HepG2 (cell line): ENCODE data around the gene CELF5. TPM values are rescaled to one million over a fixed set of nuclear protein-coding genes. Genes with fewer than 3 reads are reported as not detected.
A peak's percentile ranks its signal among the peaks of the same experiment; 100 is the strongest.

Experiments used
- ATAC-seq: fragments of 200-7000 bp; cut with Tn5 transposase; 3 replicates; pipeline ENCODE4 v1.9.1; 2020; ENCODE audit warnings: mild to moderate bottlenecking, moderate library complexity
- BruUV-seq: library from RNA; stranded (reverse); fragments of 400-500 nt; replicated peaks from 2 replicates; lab custom pipeline; 2021; lab: Mats Ljungman, UMichigan
- CTCF ChIA-PET: fragments of 300-600 bp; formaldehyde crosslinking; extraction: SDS; loops from one replicate; lab custom pipeline; 2021; ENCODE audit warnings: low total read pairs, inconsistent platforms, low intra/inter-chr PET ratio; lab: Yijun Ruan, JAX
- POLR2A ChIA-PET: fragments of 350-600 bp; sonication (Branson Sonifier 250); formaldehyde crosslinking; loops from one replicate; lab custom pipeline; 2020; ENCODE audit warnings: antibody characterized with exemption, inconsistent platforms; lab: Yijun Ruan, JAX
- DNase-seq: peaks from one replicate; pipeline ENCODE4 v3.0.0-alpha.2; 2015; ENCODE audit warnings: low spot score
- FAIRE-seq: peaks from 3 replicates; lab custom pipeline; 2011; peaks lifted over from hg19 to GRCh38; lab: Jason Lieb, UNC
- H2AFZ ChIP-seq: one replicate; pipeline ENCODE4 v1.6.1; 2011; ENCODE audit warnings: low read length, inconsistent platforms
- H3K27ac ChIP-seq: fragments of 300-600 bp; 3 replicates; pipeline ENCODE4 v1.8.0; 2011; ENCODE audit warnings: mixed run types, mild to moderate bottlenecking, mixed read lengths, low read length, inconsistent platforms; ENCODE audit not compliant: insufficient read depth; ENCODE audit errors: extremely low read length
- H3K27me3 ChIP-seq, 2 experiments: fragments of 200-600 bp in 1 of 2; 2 replicates in 1 of 2; 3 replicates in 1 of 2; pipeline versions ENCODE4 v1.6.0 to v1.8.0; 2011; ENCODE audit warnings: low read length in 2 of 2, mild to moderate bottlenecking in 2 of 2, moderate library complexity in 2 of 2, inconsistent platforms in 1 of 2; ENCODE audit not compliant: insufficient read depth in 2 of 2, control insufficient read depth in 1 of 2
- H3K36me3 ChIP-seq, 2 experiments: fragments of 200-600 bp in 1 of 2; replicated peaks in 1 of 2; 2 replicates in 1 of 2; 3 replicates in 1 of 2; pipeline versions ENCODE4 v1.5.1 to v1.8.0; 2011; ENCODE audit warnings: low read length in 2 of 2, inconsistent platforms in 1 of 2; ENCODE audit not compliant: insufficient read depth in 2 of 2, control insufficient read depth in 1 of 2
- H3K4me1 ChIP-seq: 2 replicates; pipeline ENCODE4 v1.5.1; 2012; ENCODE audit warnings: low read length, inconsistent platforms; ENCODE audit not compliant: insufficient read depth
- H3K4me2 ChIP-seq: 2 replicates; pipeline ENCODE4 v1.6.0; 2011; ENCODE audit warnings: low read depth, low read length, inconsistent platforms
- H3K4me3 ChIP-seq, 3 experiments: fragments of 200-600 bp in 1 of 3; sonication (generic), shearing (Covaris generic) in 1 of 3; replicated peaks in 1 of 3; 2 replicates each; pipeline ENCODE4 v1.5.1; 2011 to 2016; ENCODE audit warnings: low read length in 3 of 3, inconsistent platforms in 2 of 3, low read depth in 2 of 3, mild to moderate bottlenecking in 2 of 3, control low read depth in 1 of 3, mixed read lengths in 1 of 3; ENCODE audit not compliant: insufficient read depth in 1 of 3
- H3K79me2 ChIP-seq: one replicate; pipeline ENCODE4 v1.6.1; 2011; ENCODE audit warnings: low read length, inconsistent platforms; ENCODE audit not compliant: insufficient read depth
- H3K9ac ChIP-seq: 2 replicates; pipeline ENCODE4 v1.6.0; 2011; ENCODE audit warnings: mild to moderate bottlenecking, low read depth, low read length, inconsistent platforms; ENCODE audit not compliant: insufficient read depth
- H3K9me3 ChIP-seq: 2 replicates; pipeline ENCODE4 v1.5.1; 2012; ENCODE audit warnings: mild to moderate bottlenecking, low read length
- H4K20me1 ChIP-seq: 2 replicates; pipeline ENCODE4 v1.6.0; 2011; ENCODE audit warnings: inconsistent platforms, mild to moderate bottlenecking, low read length, moderate library complexity; ENCODE audit not compliant: insufficient read depth
- HOMEZ ChIP-seq: IDR thresholded peaks from 2 replicates; pipeline ENCODE4 v1.6.1; 2016; ENCODE audit warnings: low read depth
- MZF1 ChIP-seq: sonication (generic); formaldehyde crosslinking; IDR thresholded peaks from 2 replicates; pipeline ENCODE4 v1.8.1; 2023; ENCODE audit warnings: mild to moderate bottlenecking, missing genetic modification reagents, borderline replicate concordance
- RNF219 ChIP-seq: sonication (generic); formaldehyde crosslinking; IDR thresholded peaks from 2 replicates; pipeline ENCODE4 v1.5.0; 2020; ENCODE audit warnings: mild to moderate bottlenecking, missing genetic modification reagents
- ZNF546 ChIP-seq: sonication (generic); formaldehyde crosslinking; conservative IDR thresholded peaks from 2 replicates; pipeline ENCODE4 v1.8.1; 2023; ENCODE audit warnings: mild to moderate bottlenecking, missing genetic modification reagents
- ZNF557 ChIP-seq: sonication (generic); formaldehyde crosslinking; IDR thresholded peaks from 2 replicates; pipeline ENCODE4 v1.4.0; 2020; ENCODE audit warnings: missing genetic modification reagents
- ZNF629 ChIP-seq: sonication (generic); formaldehyde crosslinking; conservative IDR thresholded peaks from 2 replicates; pipeline ENCODE4 v1.5.0; 2020; ENCODE audit warnings: missing genetic modification reagents
- ZNF646 ChIP-seq: sonication (generic); formaldehyde crosslinking; IDR thresholded peaks from 2 replicates; pipeline ENCODE4 v1.9.0; 2021; ENCODE audit warnings: mild to moderate bottlenecking, missing genetic modification reagents
- WGBS: methylation state at CpG from one replicate; pipeline ENCODE4 v1.1.6; 2017; ENCODE audit warnings: low lambda C conversion rate; 5-methylcytosine and 5-hydroxymethylcytosine counted together
- in situ Hi-C: cut with HindIII; loops from 2 replicates; pipeline ENCODE4 v1.10.0; 2017; ENCODE audit warnings: low pct_unique_long_range_greater_than_20kb; ENCODE audit not compliant: extremely low pct_ligation_motif_present
- intact Hi-C: fragments of 100-400 bp; cut with micrococcal nuclease; formaldehyde crosslinking; loops from one replicate; pipeline ENCODE4 v1.10.0; 2022; ENCODE audit not compliant: unreplicated experiment
- polyA plus RNA-seq, 8 experiments: library from polyadenylated mRNA; depleted of rRNA in 3 of 8; stranded (reverse) in 7 of 8; unstranded in 1 of 8; fragments of >200 nt; fragmentation: Illumina TruSeq in 4 of 8; extraction: Trizol in 4 of 8; gene quantifications; 2 replicates each; pipeline versions ENCODE4 v1.2.1 to v1.2.3, GENCODE V29; 2011 to 2016; ENCODE audit warnings: low read depth in 4 of 8, missing spikeins in 1 of 8, mixed read lengths in 1 of 8; ENCODE audit not compliant: insufficient read depth in 1 of 8
- total RNA-seq, 5 experiments: library from RNA; depleted of rRNA; stranded (reverse); fragments of >200 nt; fragmentation: Illumina TruSeq; extraction: Trizol; gene quantifications; 2 replicates each; pipeline ENCODE4 v1.2.3, GENCODE V29; 2016; ENCODE audit warnings: low read depth in 1 of 5

CELF5 gene
- total and polyA plus RNA-seq, 2 of the 13 experiments (the other 11 are each of a cell fraction or from before 2014, with no cell fraction given) = 0.31 to 0.84 TPM

GRCh38 chr19:3342246-3342645, 117.8 kb downstream of the CELF5 start:
- TF ChIP-seq ZNF546 = no peak
- TF ChIP-seq ZNF629 (CRISPR knock-in tag) = peak; percentile 61
- TF ChIP-seq RNF219 = no peak
- TF ChIP-seq ZNF646 = no peak
- no peak for TF ChIP-seq MZF1 (CRISPR knock-in tag)
- TF ChIP-seq ZNF557 = no peak
- TF ChIP-seq HOMEZ = no peak
- no peaks in the 10 kb centered on the region for H4K20me1 ChIP-seq
- no peak overlapping the region for H3K4me2 ChIP-seq
- no TSS peak for BruUV-seq
- H3K4me1 ChIP-seq = peaks cover 33% of the 10 kb centered on the region
- H2AFZ ChIP-seq = no peak overlapping the region
- H3K9ac ChIP-seq = no peak overlapping the region
- no peak for ATAC-seq
- intact Hi-C loops = no loop called here
- FAIRE-seq = no peak
- peaks cover 1 to 4% of the 10 kb centered on the region in 2 experiments; a peak in 3 of 5 replicates for H3K27me3 ChIP-seq
- H3K9me3 ChIP-seq = no peaks in the 10 kb centered on the region
- ChIA-PET POLR2A (interaction anchor here (1.5 kb wide), 1 partner anchor 20 kb away, joined by 4 read pairs; no protein-coding TSS in a partner anchor), CTCF (no interaction called here)
- H3K36me3 ChIP-seq = no peaks in the 10 kb centered on the region
- no peak for DNase-seq
- WGBS = 69% methylated on average over 9 of the region's 9 CpGs
- no peak overlapping the region for H3K4me3 ChIP-seq
- H3K27ac ChIP-seq = no peak overlapping the region
- in situ Hi-C loops = no loop called here
- H3K79me2 ChIP-seq = no peaks in the 10 kb centered on the region
